K562 treated with DMSO at 1 percent for 12 hours (cell line): ENCODE data around the gene PPP1R12A. TPM values are rescaled to one million over a fixed set of nuclear protein-coding genes. Genes with fewer than 3 reads are reported as not detected.

Experiments
- total RNA-seq: library from RNA; unstranded; fragments of 300-600 nt; gene quantifications from 2 replicates; pipeline ENCODE4 v1.2.3, GENCODE V29; 2022; ENCODE audit not compliant: insufficient read depth

PPP1R12A gene
- 20.5 and 37.1 TPM in 2 replicates for total RNA-seq

DNA sequence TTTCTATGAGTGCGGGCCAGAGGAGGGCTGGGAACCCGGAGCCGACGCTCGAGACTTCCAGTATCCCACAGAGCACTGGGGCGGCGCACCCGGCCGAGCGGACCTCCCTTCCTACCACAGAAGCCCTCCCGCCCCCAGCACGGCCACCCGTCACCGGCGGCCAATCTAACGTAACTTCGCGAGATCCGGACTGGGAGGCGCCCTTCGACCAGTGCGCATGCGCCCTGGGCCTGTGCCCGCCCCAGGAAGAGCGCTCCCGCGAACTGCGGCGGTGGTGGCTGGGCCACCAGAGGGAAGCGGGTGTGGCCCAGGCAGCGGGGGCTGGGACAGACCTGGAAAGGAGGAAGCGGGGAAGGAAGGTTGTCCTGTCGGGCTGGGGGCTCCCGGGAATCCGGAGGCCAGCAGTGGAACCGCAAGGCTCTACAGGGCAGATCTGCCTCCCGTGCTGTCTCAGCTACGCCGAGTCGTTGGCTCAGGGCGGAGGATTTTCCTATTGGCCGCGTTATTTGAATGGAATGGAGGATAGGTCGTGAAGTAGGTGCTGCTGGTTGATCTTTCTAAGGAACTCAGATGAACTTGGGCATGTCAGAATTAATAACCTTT is at the start of gene PPP1R12A:
PPP1R12A (minus strand) TSS at position 77 of the 603 bp plus-strand sequence. CDS start 166 bp downstream, outside the sequence.

Other genes starting within 250 kb of the PPP1R12A start
- gene PAWR, start 244.1 kb downstream of the PPP1R12A start, total RNA-seq, result not detected in 2 replicates
- gene OTOGL, start 164.4 kb upstream of the PPP1R12A start, total RNA-seq, result not detected in 2 replicates